NB4 (cell line): ENCODE results near the gene OAT.

ENCODE experiments used
- CTCF ChIP-seq: IDR thresholded peaks from one replicate; pipeline ENCODE4 v1.5.1; 2012; ENCODE audit warnings: low read depth, low read length
- MYC ChIP-seq: IDR thresholded peaks from 2 replicates; pipeline ENCODE4 v1.6.1; 2011; ENCODE audit warnings: low read depth, low read length
- POLR2A ChIP-seq: IDR thresholded peaks from 2 replicates; pipeline ENCODE4 v1.6.1; 2011; ENCODE audit warnings: mild to moderate bottlenecking; ENCODE audit not compliant: insufficient read length; ENCODE audit errors: extremely low read depth
- TF ChIP-seq, protein P1 (sequence below): IDR thresholded peaks from 2 replicates; pipeline ENCODE4 v1.6.1; 2011; ENCODE audit warnings: low read depth, low read length

- no peak for TF ChIP-seq CTCF
- TF ChIP-seq POLR2A: no peak
- TF ChIP-seq, protein P1, sequence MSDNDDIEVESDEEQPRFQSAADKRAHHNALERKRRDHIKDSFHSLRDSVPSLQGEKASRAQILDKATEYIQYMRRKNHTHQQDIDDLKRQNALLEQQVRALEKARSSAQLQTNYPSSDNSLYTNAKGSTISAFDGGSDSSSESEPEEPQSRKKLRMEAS: no peak
- TF ChIP-seq MYC: no peak
Observed at GRCh38 chr10:124392626-124393342, 25.9 kb downstream of the OAT start.
